Panc1 (cell line): Measurements from ENCODE around the gene INPP5E. TPM values are rescaled to one million over a fixed set of nuclear protein-coding genes. Genes with fewer than 3 reads are reported as not detected.

Source experiments
- ATAC-seq: fragments of 200-7000 bp; cut with Tn5 transposase; 2 replicates; pipeline ENCODE4 v1.9.1; 2020; ENCODE audit warnings: mild to moderate bottlenecking, moderate library complexity
- BruUV-seq: library from RNA; stranded (reverse); fragments of 400-500 nt; replicated peaks from 2 replicates; lab custom pipeline; 2021; lab: Mats Ljungman, UMichigan
- CTCF ChIA-PET: fragments of 300-600 bp; sonication (Branson Sonifier 250); formaldehyde crosslinking; loops from one replicate; lab custom pipeline; 2022; ENCODE audit warnings: antibody characterized with exemption; lab: Charles Lee
- POLR2A ChIA-PET: fragments of 300-600 bp; sonication (Branson Sonifier 250); formaldehyde crosslinking; loops from one replicate; lab custom pipeline; 2022; ENCODE audit warnings: antibody characterized with exemption; lab: Charles Lee
- DNase-seq: peaks from one replicate; pipeline ENCODE4 v3.0.0-alpha.2; 2010; ENCODE audit warnings: low read depth, low spot score
- H3K27ac ChIP-seq: 2 replicates; pipeline ENCODE4 v1.5.1; 2011; ENCODE audit warnings: mild to moderate bottlenecking, low read length, inconsistent platforms
- H3K27me3 ChIP-seq: fragments of 200-500 bp; sonication (Bioruptor generic); 2 replicates; pipeline ENCODE4 v1.6.0; 2014; ENCODE audit warnings: low read length, inconsistent platforms; ENCODE audit not compliant: control insufficient read depth, insufficient read depth
- H3K36me3 ChIP-seq: fragments of 200-500 bp; sonication (Bioruptor generic); 2 replicates; pipeline ENCODE4 v1.5.1; 2014; ENCODE audit warnings: inconsistent platforms, mild to moderate bottlenecking, low read length, moderate library complexity; ENCODE audit not compliant: control insufficient read depth, insufficient read depth
- H3K4me1 ChIP-seq: 2 replicates; pipeline ENCODE4 v1.5.1; 2011; ENCODE audit warnings: inconsistent platforms, mild to moderate bottlenecking, low read length, moderate library complexity; ENCODE audit not compliant: control insufficient read depth, insufficient read depth
- H3K4me3 ChIP-seq, 2 experiments: 2 replicates each; pipeline ENCODE4 v1.5.1; 2011 to 2012; ENCODE audit warnings: low read depth in 2 of 2, low read length in 2 of 2, mild to moderate bottlenecking in 2 of 2, inconsistent platforms in 1 of 2, moderate library complexity in 1 of 2
- H3K9me3 ChIP-seq: fragments of 200-500 bp; sonication (Bioruptor generic); 2 replicates; pipeline ENCODE4 v1.5.1; 2014; ENCODE audit warnings: low read depth, mild to moderate bottlenecking, inconsistent platforms, low read length, moderate library complexity; ENCODE audit not compliant: control insufficient read depth, insufficient read depth
- CTCF ChIP-seq: fragments of 450-650 bp; IDR thresholded peaks from 2 replicates; pipeline ENCODE4 v1.5.1; 2017; ENCODE audit warnings: mild to moderate bottlenecking
- POLR2AphosphoS5 ChIP-seq: IDR thresholded peaks from 2 replicates; pipeline ENCODE4 v1.6.1; 2012; ENCODE audit warnings: mild to moderate bottlenecking, low read depth, low read length, moderate library complexity
- REST ChIP-seq, 2 experiments: IDR thresholded peaks; 2 replicates each; pipeline ENCODE4 v1.6.1; 2011 to 2012; ENCODE audit warnings: low read depth in 2 of 2, control low read depth in 1 of 2, low read length in 1 of 2, mild to moderate bottlenecking in 1 of 2, moderate library complexity in 1 of 2; ENCODE audit not compliant: insufficient read depth in 1 of 2
- SIN3A ChIP-seq: IDR thresholded peaks from 2 replicates; pipeline ENCODE4 v1.6.1; 2012; ENCODE audit warnings: low read depth, mild to moderate bottlenecking, low read length, moderate library complexity, borderline replicate concordance; ENCODE audit not compliant: insufficient read depth
- TCF7L2 ChIP-seq: IDR thresholded peaks from 2 replicates; pipeline ENCODE4 v1.6.1; 2011; ENCODE audit warnings: mild to moderate bottlenecking, low read depth, low read length, inconsistent platforms
- in situ Hi-C: cut with HindIII; loops from 2 replicates; pipeline ENCODE4 v1.10.0; 2016; ENCODE audit warnings: low sequenced_read_pairs, low pct_unique_long_range_greater_than_20kb
- intact Hi-C: fragments of 100-400 bp; cut with micrococcal nuclease; formaldehyde crosslinking; loops from one replicate; pipeline ENCODE4 v1.10.0; 2022; ENCODE audit not compliant: unreplicated experiment
- total RNA-seq: library from RNA; stranded (reverse); gene quantifications from one replicate; pipeline ENCODE4 v1.2.1, GENCODE V29; 2021; ENCODE audit not compliant: unreplicated experiment

The INPP5E gene
- total RNA-seq, 1 experiment from 2014 or later = 14.1 TPM

- no peak overlapping the region for H3K27ac ChIP-seq
- BruUV-seq = no TSS peak
- ATAC-seq (no peak), DNase-seq (no peak)
- in situ Hi-C loops (no loop called here), intact Hi-C loops (no loop called here)
- H3K4me3 ChIP-seq = no peak overlapping the region
- no peaks in the 10 kb centered on the region for H3K4me1 ChIP-seq
- H3K27me3 ChIP-seq = no peaks in the 10 kb centered on the region
- H3K9me3 ChIP-seq = no peaks in the 10 kb centered on the region
- H3K36me3 ChIP-seq = no peaks in the 10 kb centered on the region
- ChIA-PET CTCF (no interaction called here), POLR2A (no interaction called here)
- TF ChIP-seq CTCF (no peak), POLR2AphosphoS5 (no peak), SIN3A (no peak), REST (IDR thresholded peaks at IDR 0.05; ENCODE audit: insufficient read depth in 1 of 2, low read depth in 2 of 2, low read length in 1 of 2) (no peak), TCF7L2 (no peak)
Measured at GRCh38 chr9:136432591-136432990, 7.1 kb downstream of the INPP5E start.

DNA sequence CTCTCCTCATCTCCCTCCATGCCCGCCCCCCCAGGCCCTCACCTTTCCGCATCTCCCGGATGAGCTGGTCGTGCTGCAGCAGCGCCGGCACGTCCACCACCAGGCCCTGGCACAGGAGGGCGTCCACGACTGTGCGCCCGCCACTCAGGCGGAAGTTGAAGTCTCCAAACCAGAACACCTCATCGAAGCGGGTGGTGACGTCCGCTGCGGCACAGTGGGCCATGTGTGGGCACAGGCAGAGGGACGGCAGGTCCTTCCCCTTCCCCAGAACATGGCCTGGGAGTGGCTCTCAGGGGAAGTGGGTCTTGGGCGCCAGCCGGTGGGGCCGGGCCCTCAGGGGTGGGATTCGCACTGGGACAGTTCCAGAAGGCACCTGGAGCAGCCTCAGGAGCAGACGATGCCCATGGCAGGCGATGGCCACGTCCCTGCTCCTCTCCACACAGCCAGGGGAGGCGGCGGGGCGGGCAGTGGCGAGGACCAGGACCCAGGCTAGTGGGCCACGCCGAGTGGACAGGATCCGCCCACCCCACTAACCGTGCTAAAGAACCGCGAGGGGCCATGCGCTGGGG is 7.8 kb downstream of the INPP5E start:
- no TSS peak for BruUV-seq
- Histone ChIP-seq H3K4me3 (no peak overlapping the region), H3K27ac (no peak overlapping the region), H3K4me1 (no peaks in the 10 kb centered on the region), H3K9me3 (no peaks in the 10 kb centered on the region), H3K27me3 (no peaks in the 10 kb centered on the region), H3K36me3 (no peaks in the 10 kb centered on the region)
- TF ChIP-seq SIN3A (no peak), REST (IDR thresholded peaks at IDR 0.05; ENCODE audit: insufficient read depth in 1 of 2, low read depth in 2 of 2, low read length in 1 of 2) (no peak), POLR2AphosphoS5 (no peak), TCF7L2 (no peak), CTCF (no peak)
- ATAC-seq = no peak
- DNase-seq = no peak
- ChIA-PET CTCF (no interaction called here), POLR2A (no interaction called here)
- in situ Hi-C loops (no loop called here), intact Hi-C loops (no loop called here)
